Measurements from ENCODE around the gene WIPF2.

GRCh38 chr17:40309949-40310510, 90.9 kb downstream of the WIPF2 start:
- TF ChIP-seq CTCF (IDR thresholded peaks at IDR 0.05; ENCODE audit: low read depth, low read length), result no peak
- TF ChIP-seq POLR2A (IDR thresholded peaks at IDR 0.05; ENCODE audit: extremely low read depth, insufficient read length), result no peak
- TF ChIP-seq MAX (IDR thresholded peaks at IDR 0.05; ENCODE audit: low read depth, low read length), result no peak

Measured in NB4 (cell line).